GM19023 (cell line): ENCODE results near the gene CCDC40.

Experiments
- ATAC-seq: cut with Tn5 transposase; IDR thresholded peaks from one replicate; pipeline ENCODE4 v1.9.1; 2021; ENCODE audit warnings: mild to moderate bottlenecking, moderate library complexity; ENCODE audit not compliant: unreplicated experiment

Gene CCDC40

GRCh38 chr17:79997011-79997660, 39.3 kb upstream of the CCDC40 start:
- ATAC-seq = no peak

DNA sequence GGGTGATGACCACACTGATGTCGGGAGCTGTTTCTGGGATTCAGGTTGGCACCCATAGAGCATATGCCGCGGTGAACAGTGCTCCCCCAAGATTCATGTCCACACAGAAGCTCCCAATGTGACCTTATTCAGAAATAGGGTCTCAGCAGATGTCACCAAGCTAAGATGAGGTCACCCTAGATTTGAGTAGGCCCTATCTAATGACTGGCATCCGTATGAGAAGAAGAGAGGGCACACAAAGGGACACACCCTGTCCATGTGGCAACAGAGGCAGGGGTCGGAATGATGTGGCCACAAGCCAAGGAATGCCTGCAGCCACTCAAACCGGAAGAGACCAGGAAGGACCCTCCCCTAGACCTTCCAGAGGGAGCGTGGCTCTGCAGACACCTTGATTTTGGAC, 36.3 kb upstream of the CCDC40 start:
- ATAC-seq = no peak

- ATAC-seq = no peak
These were observed 35.3 kb upstream of the CCDC40 start for GRCh38 chr17:80000981-80001775.

GRCh38 chr17:80002070-80002641, 34.3 kb upstream of the CCDC40 start:
- ATAC-seq = no peak

DNA sequence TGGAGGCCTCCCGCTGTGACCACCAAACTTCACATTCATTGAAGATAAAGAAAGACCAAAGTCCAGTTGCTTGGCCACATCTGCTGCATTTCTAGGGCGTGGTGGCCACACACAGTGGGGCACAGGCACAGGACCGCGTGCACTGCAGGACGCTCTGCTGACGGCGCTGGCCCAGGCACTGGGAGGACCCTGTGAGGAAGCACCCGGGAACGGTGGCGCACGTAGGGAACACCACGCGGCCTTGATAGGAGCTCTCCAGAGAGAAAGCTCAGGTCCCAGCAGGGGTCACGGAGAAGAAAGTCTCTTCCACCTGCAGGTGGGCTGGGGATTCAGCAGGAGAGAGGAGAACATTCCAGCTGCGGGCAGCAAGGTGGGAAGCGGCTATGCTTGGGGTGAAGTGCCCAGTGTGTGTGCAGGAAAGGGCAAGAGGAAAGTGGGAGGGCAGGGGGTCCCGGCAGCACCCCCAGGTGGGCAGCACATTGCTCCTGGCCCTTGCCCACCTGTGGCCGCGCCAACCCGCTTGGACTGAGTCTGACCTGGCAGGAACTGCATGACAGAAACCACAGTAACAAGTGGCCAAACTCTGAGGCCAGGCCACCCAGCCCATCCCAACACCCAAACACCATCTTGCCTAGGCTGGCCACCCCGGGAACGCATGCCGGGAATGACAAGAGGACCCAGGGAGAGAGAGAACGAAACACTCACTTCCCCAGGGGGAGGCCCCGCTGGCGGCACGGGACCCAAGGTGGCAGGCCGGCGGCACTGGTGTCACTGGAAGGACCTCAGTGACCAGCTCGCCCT, 33.6 kb upstream of the CCDC40 start:
- ATAC-seq = no peak

GRCh38 chr17:80003969-80004368, 32.5 kb upstream of the CCDC40 start:
- ATAC-seq = no peak

- no peak for ATAC-seq
These were observed 30.8 kb upstream of the CCDC40 start for GRCh38 chr17:80005360-80006338.

GRCh38 chr17:80006339-80006720, 30.1 kb upstream of the CCDC40 start:
- no peak for ATAC-seq

GRCh38 chr17:80006811-80007752, 29.4 kb upstream of the CCDC40 start:
- ATAC-seq = no peak

DNA sequence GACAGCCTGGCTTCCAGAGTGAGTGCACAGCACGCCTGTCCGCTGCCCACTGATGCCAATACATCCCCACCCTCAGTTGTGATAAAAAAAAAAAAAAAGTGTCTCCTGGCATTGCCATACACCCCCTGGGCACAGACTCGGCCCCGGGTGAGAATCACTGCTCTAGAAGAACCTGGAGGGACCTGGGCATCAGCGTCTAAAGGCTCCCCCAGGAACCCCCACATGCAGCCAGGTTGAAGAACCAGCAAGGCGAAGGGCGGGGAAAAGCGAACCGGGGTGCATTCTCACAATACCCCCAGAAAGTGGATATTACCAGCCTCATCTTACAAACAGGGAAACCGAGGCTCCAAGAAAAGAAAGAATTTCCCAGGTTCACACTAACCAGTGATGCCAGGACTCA, 28.5 kb upstream of the CCDC40 start:
- ATAC-seq = no peak

- no peak for ATAC-seq
These were observed 28.0 kb upstream of the CCDC40 start for GRCh38 chr17:80008383-80008840.

- ATAC-seq = no peak
These were observed 27.6 kb upstream of the CCDC40 start for GRCh38 chr17:80008848-80009247.

GRCh38 chr17:80009391-80010282, 26.8 kb upstream of the CCDC40 start:
- ATAC-seq = no peak

DNA sequence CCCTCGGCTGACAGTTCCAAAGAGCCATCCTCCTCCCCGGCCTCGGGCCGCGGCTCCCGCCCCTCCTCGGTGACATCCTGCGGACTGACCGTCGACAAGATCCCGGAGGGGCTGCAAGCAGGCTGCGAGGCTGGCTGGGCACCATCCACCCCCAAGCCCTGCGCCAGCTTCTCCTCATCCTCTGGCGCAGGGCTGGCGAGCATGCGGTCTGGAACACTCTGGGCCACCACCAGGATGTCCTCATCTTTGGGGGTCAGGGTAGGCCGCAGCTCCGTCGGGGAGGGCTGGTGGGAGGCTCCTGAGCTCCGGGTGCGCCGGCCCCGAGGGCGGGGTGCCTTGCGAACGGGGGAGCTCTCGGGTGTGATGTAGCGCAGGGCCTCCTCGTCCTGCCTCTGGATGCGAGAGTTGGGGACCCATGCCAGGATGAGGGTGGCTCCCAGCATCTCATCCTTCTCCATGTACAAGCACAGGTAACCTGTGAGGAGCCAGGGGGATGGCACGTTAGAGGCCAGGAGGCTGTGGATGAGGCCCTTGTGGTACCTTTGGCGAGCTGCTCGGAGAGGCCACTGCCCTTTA, 26.1 kb upstream of the CCDC40 start:
- no peak for ATAC-seq

DNA sequence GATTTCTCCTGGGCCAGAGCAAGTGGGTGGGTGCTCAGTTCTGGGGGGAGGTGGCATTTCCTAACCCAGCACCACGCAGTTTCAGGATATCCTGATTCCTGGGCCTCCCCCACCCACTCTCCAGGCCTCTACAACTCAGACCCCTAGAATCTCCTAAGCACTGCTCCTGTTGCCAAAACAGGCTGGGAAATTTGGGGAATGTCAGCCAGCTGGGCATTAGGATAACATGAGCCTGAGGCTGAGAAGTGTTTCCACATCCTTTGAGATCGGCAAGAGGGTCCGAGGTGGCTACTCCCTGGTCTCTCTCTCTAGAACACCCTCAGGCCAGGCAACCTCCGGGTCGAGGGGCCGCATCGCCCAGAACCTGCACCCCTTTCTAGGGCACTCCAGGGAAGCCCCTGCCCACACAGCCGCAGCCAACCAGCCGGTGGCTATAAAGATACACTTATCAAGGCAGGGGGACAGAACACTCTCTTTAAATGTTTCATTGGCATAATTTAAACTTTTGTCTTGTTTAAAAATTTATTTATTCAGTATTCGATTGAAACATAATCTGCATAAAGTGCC, 24.4 kb upstream of the CCDC40 start:
- ATAC-seq = no peak

GRCh38 chr17:80012765-80013741, 23.4 kb upstream of the CCDC40 start:
- no peak for ATAC-seq
